Testis (tissue), 3 donors: ENCODE data around the gene C4BPB. TPM values are rescaled to one million over a fixed set of nuclear protein-coding genes. Genes with fewer than 3 reads are reported as not detected.

ENCODE experiments used
- DNase-seq: peaks from one replicate; pipeline ENCODE4 v3.0.0-alpha.2; 2019
- H3K27ac ChIP-seq, 2 donors: fragments of 200-600 bp; sonication (generic); one replicate each; pipeline ENCODE4 v1.5.1; 2019
- H3K27me3 ChIP-seq: fragments of 200-600 bp; sonication (generic); one replicate; pipeline ENCODE4 v1.5.1; 2019
- H3K36me3 ChIP-seq: fragments of 200-600 bp; sonication (generic); one replicate; pipeline ENCODE4 v1.5.1; 2017; ENCODE audit warnings: low read depth; ENCODE audit errors: missing control alignments
- H3K4me1 ChIP-seq: fragments of 200-600 bp; sonication (generic); one replicate; pipeline ENCODE4 v1.5.1; 2019
- H3K4me3 ChIP-seq, 2 donors: fragments of 200-600 bp; sonication (generic); one replicate each; pipeline ENCODE4 v1.5.1; 2017 to 2019
- H3K9me3 ChIP-seq: fragments of 200-600 bp; sonication (generic); one replicate; pipeline ENCODE4 v1.5.1; 2017
- POLR2A ChIP-seq: fragments of 450-650 bp; IDR thresholded peaks from one replicate; pipeline ENCODE4 v1.6.1; 2017; ENCODE audit warnings: antibody characterized with exemption, mild to moderate bottlenecking, moderate library complexity
- WGBS, 2 donors: methylation state at CpG; one replicate each; pipeline ENCODE4 v1.1.5; 2018; 5-methylcytosine and 5-hydroxymethylcytosine counted together
- intact Hi-C: fragments of 100-400 bp; cut with DNase I; formaldehyde crosslinking; loops from one replicate; pipeline ENCODE4 v1.15.1; 2023; ENCODE audit warnings: low total_unique reads
- polyA plus RNA-seq: library from polyadenylated mRNA; stranded (reverse); fragments of 350-450 nt; fragmentation: Illumina TruSeq; extraction: RNeasy Lipid Tissue Mini Kit (QIAGEN cat#74804); gene quantifications from one replicate; pipeline ENCODE4 v1.2.3, GENCODE V29; 2014; ENCODE audit warnings: low read depth, low replicate concordance; ENCODE audit not compliant: insufficient read depth
- total RNA-seq, 2 donors: library from RNA; depleted of rRNA; stranded (reverse); fragments of >200 nt; gene quantifications; one replicate each; pipeline ENCODE4 v1.2.3, GENCODE V29; 2016
- TF ChIP-seq, protein P1 (sequence below), 3 experiments: fragments of 450-650 bp in 2 of 3; fragments of 200-600 bp in 1 of 3; sonication (generic) in 1 of 3; IDR thresholded peaks; one replicate each; pipeline ENCODE4 v1.5.1; 2016 to 2019; ENCODE audit warnings: antibody characterized with exemption in 3 of 3, mild to moderate bottlenecking in 2 of 3, moderate library complexity in 1 of 3

C4BPB gene
- total and polyA plus RNA-seq, 3 donors from 2014 or later, result 0.63 to 1.6 (median 0.87) TPM

DNA sequence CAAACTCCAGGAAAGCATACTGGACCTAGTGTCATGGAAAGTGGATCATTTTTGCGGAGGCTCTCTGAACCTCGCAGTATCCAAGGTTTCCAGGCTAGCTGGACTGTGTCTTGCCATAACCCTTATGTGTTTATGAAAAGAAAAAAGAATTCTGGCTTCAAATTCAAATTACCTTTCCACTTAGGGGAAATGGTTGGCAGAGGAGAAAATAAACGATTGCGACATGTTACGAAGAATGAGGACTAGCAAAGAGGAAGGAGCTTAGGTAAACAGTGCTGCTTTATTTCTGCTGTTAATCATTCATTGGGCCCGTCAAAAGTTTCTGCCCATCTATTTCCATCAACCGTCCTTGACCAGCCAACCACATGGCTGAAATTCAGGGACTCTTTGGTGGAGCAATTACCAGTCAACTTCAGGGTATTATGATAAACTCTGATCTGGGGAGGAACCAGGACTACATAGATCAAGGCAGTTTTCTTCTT is 15.3 kb downstream of the C4BPB start, which contains the start of gene C4BPA:
C4BPA (plus strand) TSS at position 342 of the 482 bp plus-strand sequence. CDS start 8,793 bp downstream, outside the sequence.
- Histone ChIP-seq H3K27me3 (no peaks in the 10 kb centered on the region), H3K27ac (no peak within 1 kb of the TSS), H3K36me3 (no peaks in the 10 kb centered on the region), H3K9me3 (no peaks in the 10 kb centered on the region), H3K4me3 (no peak within 1 kb of the TSS), H3K4me1 (no peaks in the 10 kb centered on the region)
- 76 to 77% methylated on average over 7 of the region's 7 CpGs for WGBS, 2 donors
- DNase-seq, result no peak
- intact Hi-C loops, result no loop called here
- TF ChIP-seq, protein P1, sequence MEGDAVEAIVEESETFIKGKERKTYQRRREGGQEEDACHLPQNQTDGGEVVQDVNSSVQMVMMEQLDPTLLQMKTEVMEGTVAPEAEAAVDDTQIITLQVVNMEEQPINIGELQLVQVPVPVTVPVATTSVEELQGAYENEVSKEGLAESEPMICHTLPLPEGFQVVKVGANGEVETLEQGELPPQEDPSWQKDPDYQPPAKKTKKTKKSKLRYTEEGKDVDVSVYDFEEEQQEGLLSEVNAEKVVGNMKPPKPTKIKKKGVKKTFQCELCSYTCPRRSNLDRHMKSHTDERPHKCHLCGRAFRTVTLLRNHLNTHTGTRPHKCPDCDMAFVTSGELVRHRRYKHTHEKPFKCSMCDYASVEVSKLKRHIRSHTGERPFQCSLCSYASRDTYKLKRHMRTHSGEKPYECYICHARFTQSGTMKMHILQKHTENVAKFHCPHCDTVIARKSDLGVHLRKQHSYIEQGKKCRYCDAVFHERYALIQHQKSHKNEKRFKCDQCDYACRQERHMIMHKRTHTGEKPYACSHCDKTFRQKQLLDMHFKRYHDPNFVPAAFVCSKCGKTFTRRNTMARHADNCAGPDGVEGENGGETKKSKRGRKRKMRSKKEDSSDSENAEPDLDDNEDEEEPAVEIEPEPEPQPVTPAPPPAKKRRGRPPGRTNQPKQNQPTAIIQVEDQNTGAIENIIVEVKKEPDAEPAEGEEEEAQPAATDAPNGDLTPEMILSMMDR (IDR thresholded peaks at IDR 0.05), result no peak
- no peak for TF ChIP-seq POLR2A

DNA sequence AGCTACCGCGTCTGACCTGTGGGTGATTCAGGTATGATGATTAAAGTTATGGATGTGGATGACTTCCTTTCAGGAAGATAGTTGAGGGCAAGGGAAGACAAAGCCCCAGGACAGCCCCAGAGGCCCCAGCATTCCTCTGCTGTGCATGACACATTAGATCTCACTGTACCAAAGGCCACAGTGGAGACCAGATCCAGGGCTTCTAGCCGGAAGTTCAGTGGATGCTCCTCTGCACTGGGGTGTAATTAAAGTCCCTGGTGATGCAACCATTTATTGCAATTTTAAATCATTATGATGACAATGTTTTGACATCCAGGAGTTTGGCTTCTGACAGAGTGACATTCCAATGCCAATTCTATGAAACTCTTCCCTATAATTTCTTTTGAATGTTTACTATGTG is 20.3 kb downstream of the C4BPB start:
- intact Hi-C loops, result no loop called here
- WGBS, 2 donors, result 74 to 88% methylated on average over 3 of the region's 3 CpGs
- DNase-seq, result no peak
- H3K9me3 ChIP-seq, result no peaks in the 10 kb centered on the region
- H3K4me3 ChIP-seq, result no peak overlapping the region
- H3K36me3 ChIP-seq, result no peaks in the 10 kb centered on the region
- no peak overlapping the region for H3K27ac ChIP-seq
- TF ChIP-seq, protein P1 (IDR thresholded peaks at IDR 0.05), result no peak
- H3K4me1 ChIP-seq, result no peaks in the 10 kb centered on the region
- H3K27me3 ChIP-seq, result no peaks in the 10 kb centered on the region

DNA sequence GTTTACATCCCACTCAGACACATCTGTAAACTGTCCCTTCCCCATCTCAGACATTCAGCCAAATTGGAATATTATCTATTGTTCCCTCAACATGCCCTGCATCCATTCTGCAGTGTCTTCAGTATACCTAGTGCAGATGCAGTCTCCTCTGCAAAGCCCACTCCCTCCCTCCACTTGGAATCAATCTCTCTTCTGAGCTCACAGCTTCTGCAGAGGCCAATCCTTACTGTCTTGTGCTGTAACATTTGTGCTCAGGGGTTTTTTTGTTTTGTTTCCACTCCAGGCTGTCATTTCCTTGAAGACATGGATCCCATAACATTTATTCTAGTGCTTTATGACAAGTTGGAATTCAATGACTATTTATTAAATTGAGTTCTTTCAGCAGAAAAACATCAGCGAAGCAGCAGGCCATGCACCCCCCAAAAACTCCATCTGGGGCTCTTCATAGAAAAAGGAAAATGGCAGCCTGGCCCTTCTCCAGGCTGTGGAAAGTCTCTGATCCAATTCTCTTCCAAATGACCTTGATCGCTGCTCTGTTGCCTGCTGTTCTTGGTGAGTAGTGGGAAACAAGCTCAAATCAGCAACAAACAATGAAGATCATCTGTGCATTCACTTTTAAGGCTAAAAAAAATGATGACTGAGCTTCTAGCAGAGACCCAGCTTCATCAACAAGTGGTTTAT is 24.1 kb downstream of the C4BPB start:
- TF ChIP-seq, protein P1 (IDR thresholded peaks at IDR 0.05), result no peak
- DNase-seq, result no peak
- Histone ChIP-seq H3K9me3 (no peaks in the 10 kb centered on the region), H3K4me1 (no peaks in the 10 kb centered on the region), H3K4me3 (no peak overlapping the region), H3K27me3 (no peaks in the 10 kb centered on the region), H3K36me3 (no peaks in the 10 kb centered on the region), H3K27ac (no peak overlapping the region)
- intact Hi-C loops, result no loop called here
- 55 to 63% methylated on average over 2 of the region's 2 CpGs for WGBS, 2 donors

DNA sequence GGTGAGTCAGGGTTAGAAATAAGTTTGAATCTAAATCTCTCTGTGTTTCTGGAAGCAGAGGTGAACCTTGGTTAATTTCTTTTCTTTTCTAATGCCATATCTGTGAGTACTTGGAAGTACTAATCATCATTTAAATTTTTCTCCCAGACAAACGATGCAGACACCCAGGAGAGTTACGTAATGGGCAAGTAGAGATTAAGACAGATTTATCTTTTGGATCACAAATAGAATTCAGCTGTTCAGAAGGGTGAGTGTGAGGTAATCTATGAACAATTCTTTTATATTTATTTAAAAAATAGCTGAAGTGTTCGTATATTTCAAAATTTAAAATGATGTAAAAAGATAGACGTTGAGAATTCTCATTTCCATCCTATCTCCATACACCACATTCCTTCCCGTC is 26.6 kb downstream of the C4BPB start:
- 78 to 82% methylated on average over 5 of the region's 5 CpGs for WGBS, 2 donors
- no peaks in the 10 kb centered on the region for H3K27me3 ChIP-seq
- TF ChIP-seq POLR2A, result no peak
- TF ChIP-seq, protein P1 (IDR thresholded peaks at IDR 0.05), result no peak
- intact Hi-C loops, result no loop called here
- H3K36me3 ChIP-seq, result no peaks in the 10 kb centered on the region
- no peak for DNase-seq
- H3K4me3 ChIP-seq, result no peak overlapping the region
- H3K27ac ChIP-seq, result no peak overlapping the region
- no peaks in the 10 kb centered on the region for H3K4me1 ChIP-seq
- no peaks in the 10 kb centered on the region for H3K9me3 ChIP-seq

DNA sequence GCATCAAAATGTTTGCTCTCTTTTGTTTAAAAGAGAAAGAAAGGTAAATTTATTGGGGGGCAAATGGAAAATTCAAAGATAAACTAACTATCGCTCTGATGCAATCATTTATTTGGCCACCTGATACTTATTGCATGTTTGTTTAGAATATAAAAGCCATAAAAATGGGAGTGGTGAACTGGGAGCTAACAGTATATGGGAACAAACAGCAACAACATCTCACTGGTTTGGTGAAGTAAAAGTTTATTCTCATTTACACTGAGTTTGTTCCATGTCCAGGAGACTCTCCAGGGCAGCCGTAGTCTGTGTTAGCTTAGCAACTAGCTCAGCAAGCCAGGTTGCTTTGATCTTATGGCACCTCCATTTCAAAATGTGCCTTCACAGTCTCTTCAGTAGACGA is 35.7 kb downstream of the C4BPB start:
- Histone ChIP-seq H3K36me3 (no peaks in the 10 kb centered on the region), H3K27ac (no peak overlapping the region), H3K4me1 (no peaks in the 10 kb centered on the region), H3K27me3 (no peaks in the 10 kb centered on the region), H3K4me3 (no peak overlapping the region), H3K9me3 (no peaks in the 10 kb centered on the region)
- intact Hi-C loops, result no loop called here
- DNase-seq, result no peak
- TF ChIP-seq POLR2A, result no peak
- TF ChIP-seq, protein P1 (IDR thresholded peaks at IDR 0.05), result no peak
- WGBS, 2 donors, result 88 to 91% methylated on average over 3 of the region's 3 CpGs
